ENCODE measurements around the gene YTHDC2.

The YTHDC2 gene

GRCh38 chr5:113513384-113514288, at the start of gene YTHDC2:
TSS of gene YTHDC2 (plus strand) at chr5:113513694. CDS start at chr5:113513896, 202 bp downstream.
- DNase-seq = peak; percentile 93

DNA sequence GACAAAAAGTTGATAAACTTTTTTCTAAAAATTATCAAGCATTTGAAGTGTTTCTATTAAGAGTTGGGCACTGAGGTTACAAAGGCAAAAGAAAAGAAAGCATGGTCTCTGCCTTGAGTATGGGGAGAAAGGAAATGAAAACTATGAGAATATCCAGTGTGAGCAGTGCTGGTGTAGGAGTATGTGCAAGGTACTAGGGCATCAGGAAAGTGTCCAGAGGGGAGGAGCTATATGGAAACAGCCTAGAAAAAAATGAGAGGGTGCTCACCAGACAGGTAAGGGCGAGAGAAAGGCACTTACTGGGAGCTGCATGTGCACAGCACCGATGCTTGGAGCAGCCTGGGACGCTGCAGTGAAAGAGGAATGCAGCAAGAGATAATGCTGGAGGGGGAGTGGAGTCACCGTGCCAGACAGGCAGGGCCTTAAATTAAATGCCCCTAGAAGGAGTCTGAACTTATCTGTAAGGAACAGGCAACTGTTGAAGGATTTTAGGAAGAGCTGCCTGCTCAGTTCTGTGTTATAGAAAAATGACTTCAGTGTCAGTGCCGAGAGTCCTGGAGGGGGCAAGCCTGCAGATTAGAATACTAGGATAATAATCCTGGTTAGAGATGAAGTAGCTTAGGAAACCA, 39.3 kb upstream of the YTHDC2 start:
- no peak for DNase-seq

DNA sequence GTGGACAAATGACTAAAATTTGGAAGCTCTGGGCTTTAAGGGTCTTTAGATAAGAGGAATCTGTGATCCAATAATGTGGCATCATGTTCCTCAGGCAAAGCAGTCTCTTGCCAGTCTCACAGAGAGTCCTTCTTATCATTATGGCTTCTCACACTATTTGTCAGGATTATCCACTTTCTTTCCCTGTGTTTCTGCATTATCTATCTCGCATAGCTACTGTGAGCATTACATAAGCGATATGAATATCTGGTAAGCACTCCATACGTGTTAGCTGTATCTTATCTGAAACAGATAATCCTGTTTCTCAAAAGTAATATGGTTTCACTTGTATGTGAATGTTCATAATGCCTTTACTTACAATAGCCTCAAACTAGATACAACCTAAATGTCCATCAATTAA, 34.8 kb upstream of the YTHDC2 start:
- DNase-seq = no peak

DNA sequence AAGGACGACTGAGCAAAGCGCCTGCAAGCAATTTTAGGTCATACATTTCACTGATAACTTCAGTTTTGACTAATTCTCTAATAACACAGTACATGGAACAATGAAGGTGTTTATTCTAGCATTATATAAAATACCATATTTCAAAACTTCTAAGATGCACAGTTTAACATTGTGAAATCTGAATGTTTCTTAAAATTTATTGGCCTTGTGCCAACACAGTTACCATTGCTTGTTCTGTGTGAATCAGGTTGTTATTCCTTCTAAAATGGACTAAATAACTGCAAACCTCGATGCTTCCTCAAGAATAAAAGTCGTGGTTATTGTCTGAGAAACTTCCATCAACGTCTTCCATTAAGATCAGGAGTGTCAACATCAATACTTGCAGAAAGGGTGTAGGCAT, 33.3 kb upstream of the YTHDC2 start:
- DNase-seq = no peak

DNA sequence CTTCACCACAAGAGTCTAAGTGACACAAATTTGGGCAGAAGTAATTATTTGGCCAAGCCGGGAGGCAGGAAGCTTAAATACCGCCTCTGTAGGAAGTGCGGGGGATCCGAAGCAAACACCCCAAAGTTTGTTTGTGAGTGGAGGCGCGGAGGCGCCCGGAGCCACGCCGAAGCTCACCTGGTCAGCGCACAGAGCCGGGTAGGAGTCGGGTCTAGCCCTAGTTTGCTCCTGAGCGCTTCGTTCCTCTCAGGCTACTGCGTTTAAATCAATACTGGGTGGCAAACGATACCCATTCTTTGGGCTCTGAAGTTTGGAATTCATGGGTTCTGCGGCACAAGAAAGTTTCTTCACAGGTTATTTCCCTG, 26.1 kb upstream of the YTHDC2 start:
- peak; percentile 60 for DNase-seq

DNA sequence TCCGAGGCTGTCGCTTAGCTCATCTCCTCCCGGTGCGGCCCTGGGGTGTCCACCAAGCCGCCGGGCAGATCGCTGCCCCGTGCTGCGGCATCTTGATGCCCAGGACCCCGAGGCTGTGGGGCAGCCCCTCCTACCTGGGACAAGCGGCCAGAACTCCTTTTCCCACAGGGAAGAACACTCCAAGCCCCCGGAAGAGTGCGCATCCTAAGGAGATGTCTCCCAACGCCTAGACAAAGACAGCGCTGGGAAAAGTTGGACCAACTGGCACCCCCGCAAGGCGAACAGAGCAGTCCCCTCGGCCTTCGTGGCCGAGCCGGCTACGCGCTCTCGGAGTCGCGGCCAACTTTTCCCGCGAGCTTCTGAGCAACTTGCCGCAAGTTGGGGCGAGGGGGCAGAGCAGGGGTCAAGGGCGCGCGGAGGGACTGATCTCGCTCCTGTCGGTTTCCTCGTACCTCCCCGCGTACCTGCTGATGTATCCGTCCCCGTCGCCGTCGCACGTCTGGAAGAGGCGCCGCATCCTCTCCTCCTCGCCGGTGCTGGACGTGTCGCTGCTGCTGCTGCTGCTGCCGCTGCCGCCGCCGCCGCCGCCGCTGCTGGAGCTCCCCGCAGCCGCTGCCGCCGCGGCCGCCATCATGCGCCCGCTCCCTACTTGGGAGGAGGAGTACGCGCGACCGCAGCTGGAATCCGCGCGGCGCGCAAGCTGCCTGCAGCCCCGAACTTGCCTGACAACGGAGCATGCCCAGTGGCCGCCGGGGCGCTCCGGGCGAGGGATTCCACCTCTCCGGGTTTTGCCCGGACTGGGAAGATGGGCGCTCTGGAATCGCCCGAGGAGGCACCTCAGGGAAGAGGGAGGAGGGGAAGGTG, 25.5 kb upstream of the YTHDC2 start, which contains the start of gene MCC:
MCC (minus strand) TSS at position 673 of the 864 bp plus-strand sequence.
- peak; percentile 94 for DNase-seq

- DNase-seq = peak; percentile 53
These were observed 24.8 kb upstream of the YTHDC2 start for GRCh38 chr5:113488645-113489184.

- no peak for DNase-seq
These were observed 24.2 kb upstream of the YTHDC2 start for GRCh38 chr5:113489299-113489698.

- DNase-seq = no peak
These were observed 23.2 kb upstream of the YTHDC2 start for GRCh38 chr5:113490317-113490716.

- no peak for DNase-seq
These were observed 22.5 kb upstream of the YTHDC2 start for GRCh38 chr5:113491022-113491421.

DNA sequence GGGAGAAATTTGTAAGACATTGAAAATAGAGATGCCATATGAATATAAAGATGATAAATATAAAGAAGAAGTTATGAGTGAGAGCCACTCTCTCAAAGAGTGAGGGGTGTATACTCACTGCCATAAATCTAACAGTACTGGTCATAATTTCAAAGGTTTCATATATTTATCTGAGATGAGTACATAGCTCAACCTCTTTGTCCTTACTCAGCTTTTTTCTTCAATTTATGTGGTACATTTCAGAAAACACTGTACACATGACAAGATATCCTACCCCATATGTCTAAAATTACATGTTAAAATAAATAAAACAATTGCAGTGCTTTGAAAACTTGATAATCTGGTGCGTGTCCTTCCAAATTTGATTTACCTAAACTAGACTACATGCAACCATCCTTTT, 20.0 kb upstream of the YTHDC2 start:
- DNase-seq = no peak

GRCh38 chr5:113495422-113495841, 18.1 kb upstream of the YTHDC2 start:
- DNase-seq = no peak

DNA sequence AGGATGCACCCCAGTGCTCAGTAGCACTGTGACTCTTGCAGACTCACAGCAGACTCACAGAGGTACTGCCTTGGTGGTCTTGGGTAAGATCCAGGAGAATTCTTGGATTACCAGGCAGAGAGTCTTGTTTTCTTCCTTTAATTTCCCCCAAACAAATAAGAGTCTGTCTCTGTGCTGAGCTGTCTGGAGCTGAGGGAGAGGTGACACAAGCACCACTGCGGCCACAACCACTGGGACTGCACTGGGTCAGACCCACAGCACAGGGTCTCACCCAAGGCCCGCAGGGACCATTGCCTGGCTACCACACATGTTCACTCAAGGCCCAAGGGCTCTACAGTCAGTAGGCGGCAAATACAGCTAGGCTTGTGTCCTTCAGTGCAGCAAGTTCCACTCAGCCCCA, 11.4 kb upstream of the YTHDC2 start:
- DNase-seq = no peak

- DNase-seq = no peak
These were observed 10.3 kb upstream of the YTHDC2 start for GRCh38 chr5:113503146-113503545.

GRCh38 chr5:113505181-113505580, 8.3 kb upstream of the YTHDC2 start:
- no peak for DNase-seq

- DNase-seq = no peak
These were observed 5.9 kb upstream of the YTHDC2 start for GRCh38 chr5:113507601-113508000.

DNA sequence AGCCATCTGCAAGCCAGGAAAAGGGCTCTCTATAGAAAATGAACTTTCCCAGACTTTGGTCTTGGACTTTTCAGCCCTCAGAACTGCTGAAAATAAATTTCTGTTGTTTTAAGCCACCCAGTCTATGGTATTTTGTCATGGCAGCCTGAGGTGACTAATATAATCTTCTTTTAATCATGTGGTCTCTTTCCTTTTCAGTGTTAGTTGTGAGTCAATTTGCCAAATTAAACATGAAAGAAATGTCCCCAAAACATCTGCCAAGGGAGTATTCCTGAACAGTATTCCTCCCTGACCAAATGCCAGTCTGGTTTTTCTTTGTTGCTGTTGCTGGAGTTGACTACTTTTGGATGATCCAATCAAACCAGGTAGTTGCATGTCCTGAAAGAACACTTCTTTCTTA, 4.7 kb upstream of the YTHDC2 start:
- no peak for DNase-seq

GRCh38 chr5:113510836-113511451, 2.5 kb upstream of the YTHDC2 start:
- DNase-seq = peak; percentile 68

DNA sequence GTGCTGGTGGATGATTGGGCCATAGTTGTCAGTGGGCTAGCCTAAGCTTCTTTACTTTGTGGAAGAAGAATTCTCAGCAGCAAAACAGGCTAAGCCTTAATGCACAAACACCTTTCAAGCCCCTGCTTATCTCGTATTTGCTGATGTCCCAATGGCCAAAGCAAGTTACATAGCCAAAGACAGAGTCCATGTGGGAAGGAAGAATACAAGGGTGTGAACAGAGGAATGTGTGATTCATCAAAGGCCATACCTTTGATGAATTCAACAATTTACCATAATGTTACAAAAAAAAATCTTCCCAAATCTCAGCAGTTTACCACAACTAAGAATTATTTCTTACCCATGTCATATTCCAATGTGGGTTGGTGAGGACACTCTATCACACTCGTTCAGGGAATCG, 1.2 kb upstream of the YTHDC2 start:
- no peak for DNase-seq

- DNase-seq = no peak
These were observed 768 bp downstream of the YTHDC2 start for GRCh38 chr5:113514289-113514635.

DNA sequence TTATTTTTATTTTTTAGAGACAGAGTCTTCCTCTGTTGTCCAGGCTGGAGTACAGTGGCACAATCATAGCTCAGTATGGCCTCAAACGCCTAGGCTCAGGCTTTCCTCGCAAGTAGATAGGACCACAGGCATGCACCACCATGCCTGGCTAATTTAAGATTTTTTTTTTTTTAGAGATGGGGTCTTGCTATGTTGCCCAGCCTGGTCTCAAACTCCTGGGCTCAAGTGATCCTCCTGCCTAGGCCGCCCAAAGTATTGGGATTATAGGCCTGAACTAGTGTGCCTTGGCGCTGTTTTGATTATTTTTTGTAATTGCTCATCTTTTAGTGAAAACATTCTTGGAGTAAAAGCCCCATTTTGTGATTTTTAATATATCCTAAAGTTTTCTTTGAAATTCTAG, 5.4 kb downstream of the YTHDC2 start:
- DNase-seq = no peak

DNA sequence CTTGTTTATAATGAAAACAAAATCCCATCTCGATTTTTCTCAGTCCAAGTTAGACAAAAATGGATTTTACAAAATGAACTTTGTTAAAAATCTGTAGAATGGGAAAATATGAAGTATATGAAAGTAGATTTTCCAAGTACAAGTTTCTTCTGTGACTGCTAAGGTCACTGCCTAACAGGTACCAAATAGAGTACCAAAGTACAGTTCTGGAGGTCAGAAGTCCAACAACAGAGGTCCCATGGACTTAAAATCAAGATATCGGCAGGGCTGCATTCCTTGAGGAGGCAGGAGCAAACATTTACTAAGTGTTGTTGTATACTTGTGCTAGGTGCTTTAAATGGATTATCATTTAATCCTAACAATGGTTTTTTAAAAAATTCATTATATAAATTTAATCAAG, 5.9 kb downstream of the YTHDC2 start:
- no peak for DNase-seq

GRCh38 chr5:113520429-113520828, 6.9 kb downstream of the YTHDC2 start:
- no peak for DNase-seq

Measured in NCI-H69 (cell line).